Measurements from ENCODE around the gene AQP9.
"Not testable (repeated sequence)": the region's sequence is repeated elsewhere in the genome, so short reads cannot be mapped to it uniquely, and the experiment has no call there.

Gene AQP9

DNA sequence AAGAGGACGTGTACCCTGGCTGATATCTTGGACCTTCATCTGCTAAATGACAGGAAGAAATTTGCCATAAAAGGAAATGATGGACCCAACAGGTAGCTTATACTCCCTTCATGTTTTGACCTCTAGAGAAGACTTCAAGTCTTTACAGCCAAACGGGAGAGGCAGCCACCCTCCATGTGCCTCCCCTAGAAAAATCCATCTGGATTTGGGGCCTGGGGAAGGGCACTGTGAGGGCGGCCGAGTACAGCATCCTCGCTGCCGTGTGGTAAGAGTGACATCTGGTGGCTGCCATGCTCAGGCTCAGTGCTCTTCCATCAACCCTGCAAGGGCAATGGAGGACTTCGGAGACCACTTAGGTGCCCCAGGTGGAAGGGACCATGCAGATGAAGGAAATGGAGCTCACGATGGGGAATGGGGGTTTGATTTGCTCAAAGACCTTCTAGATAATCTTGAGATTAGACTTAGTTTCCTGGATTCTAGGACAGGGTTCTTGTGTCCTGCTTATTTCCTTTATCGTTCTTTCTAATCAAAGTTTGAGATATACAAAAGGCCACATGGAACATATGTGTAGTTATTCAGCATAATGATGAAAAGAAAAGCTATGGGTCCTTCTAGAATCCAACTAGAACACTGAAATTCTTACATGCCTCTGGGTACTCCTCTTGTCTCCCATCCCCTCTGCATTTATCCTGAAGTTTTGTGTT, 44.4 kb downstream of the AQP9 start:
- DNase-seq, result peak; percentile 59

DNA sequence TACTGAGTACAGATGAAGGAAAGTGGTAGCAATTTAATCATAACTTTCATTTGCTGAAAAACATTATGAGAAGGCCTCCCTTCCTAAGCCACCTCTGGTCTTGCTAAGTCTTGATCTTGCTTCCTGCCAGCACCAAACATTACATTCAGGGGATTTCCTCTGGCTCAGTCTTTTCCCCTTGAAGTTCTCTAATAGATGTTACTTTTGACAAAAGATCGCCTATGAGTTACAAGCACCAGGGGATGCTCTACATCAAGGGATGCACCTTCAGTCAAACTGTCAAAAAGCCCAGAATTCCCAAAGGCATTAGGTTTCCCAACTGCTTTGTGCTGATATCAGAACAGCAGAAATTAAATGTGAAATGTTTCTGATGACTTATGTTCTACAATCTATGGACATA, 47.3 kb downstream of the AQP9 start:
- no peak for DNase-seq

GRCh38 chr15:58189148-58189811, 51.1 kb downstream of the AQP9 start:
- no peak for DNase-seq

DNA sequence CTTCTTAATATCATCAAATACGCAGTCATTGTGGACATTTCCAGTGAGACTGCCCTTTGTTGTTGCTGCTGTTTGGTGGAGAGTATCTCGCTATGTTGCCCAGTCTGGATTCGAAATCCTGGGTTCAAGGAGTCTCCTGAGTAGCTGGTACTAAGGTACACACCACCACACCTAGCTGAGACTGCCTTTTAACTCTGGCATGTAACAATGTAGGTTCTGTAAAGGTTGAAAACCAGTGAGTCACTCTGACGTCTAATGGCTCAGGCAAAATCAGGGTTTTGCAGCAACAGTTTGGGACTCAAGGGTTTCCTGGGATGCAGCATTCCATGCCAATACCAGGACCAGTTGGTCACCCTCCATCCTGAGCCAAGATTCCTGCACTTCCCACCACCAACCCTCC, 52.2 kb downstream of the AQP9 start:
- DNase-seq, result no peak

GRCh38 chr15:58193636-58194035, 55.5 kb downstream of the AQP9 start:
- DNase-seq, result not testable (repeated sequence)

- DNase-seq, result no peak
Measured at GRCh38 chr15:58200739-58201138, 62.6 kb downstream of the AQP9 start.

- DNase-seq, result no peak
Measured at GRCh38 chr15:58201516-58201915, 63.3 kb downstream of the AQP9 start.

GRCh38 chr15:58203537-58203936, 65.4 kb downstream of the AQP9 start:
- DNase-seq, result no peak

DNA sequence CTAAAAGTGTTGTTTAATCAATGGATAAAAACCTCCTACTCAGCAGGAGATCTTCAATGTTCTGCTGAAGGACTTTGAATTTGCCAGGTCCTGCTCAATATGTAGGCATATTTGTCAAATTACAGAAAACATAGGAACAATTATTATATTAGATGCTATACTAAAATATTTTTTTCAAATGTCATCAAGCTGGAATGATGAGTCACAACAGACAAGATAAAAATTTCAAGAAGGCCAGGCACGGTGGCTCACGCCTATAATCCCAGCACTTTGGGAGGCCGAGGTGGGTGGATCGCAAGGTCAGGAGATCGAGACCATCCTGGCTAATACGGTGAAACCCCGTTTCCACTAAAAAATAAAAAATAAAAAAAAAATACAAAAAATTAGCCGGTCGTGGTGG, 68.0 kb downstream of the AQP9 start:
- DNase-seq, result no peak

GRCh38 chr15:58208217-58208616, 70.0 kb downstream of the AQP9 start:
- DNase-seq, result not testable (repeated sequence)

- not testable (repeated sequence) for DNase-seq
Measured at GRCh38 chr15:58209007-58209481, 70.9 kb downstream of the AQP9 start.

GRCh38 chr15:58210031-58210430, 71.8 kb downstream of the AQP9 start:
- DNase-seq, result not testable (repeated sequence)

DNA sequence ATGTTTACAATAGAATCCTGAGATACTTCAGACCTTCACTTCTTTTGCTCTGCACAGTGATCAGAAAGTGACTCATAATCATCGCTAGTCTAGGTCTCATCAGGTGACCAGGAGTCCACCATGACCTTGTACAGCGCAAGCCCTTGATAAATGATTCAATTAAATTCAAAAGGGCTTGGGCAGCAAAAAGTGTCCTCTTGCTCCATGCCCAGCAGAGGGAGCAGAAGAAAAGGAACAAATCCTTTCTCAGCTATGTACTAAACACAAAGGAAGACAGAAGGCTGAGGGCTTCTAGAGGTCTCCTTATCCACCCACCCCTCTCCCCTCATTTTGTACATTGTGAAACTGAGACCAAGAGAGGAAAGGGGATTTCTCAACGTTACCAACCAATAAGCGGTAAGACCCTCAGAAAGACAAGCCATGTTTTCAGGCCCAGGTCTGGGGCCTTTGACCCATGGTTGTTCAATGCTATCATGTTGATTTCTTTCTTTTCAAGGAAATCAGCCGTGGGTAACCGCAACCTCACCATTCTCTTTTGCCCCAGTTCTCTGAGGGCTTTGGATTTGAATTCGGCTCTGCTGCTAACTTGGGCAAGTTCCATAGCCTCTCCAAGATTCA, 74.8 kb downstream of the AQP9 start:
- DNase-seq, result peak; percentile 54

- no peak for DNase-seq
Measured at GRCh38 chr15:58213587-58214338, 75.6 kb downstream of the AQP9 start.

- no peak for DNase-seq
Measured at GRCh38 chr15:58214591-58215340, 76.6 kb downstream of the AQP9 start.

- no peak for DNase-seq
Measured at GRCh38 chr15:58217460-58217859, 79.3 kb downstream of the AQP9 start.

GRCh38 chr15:58221591-58222241, 83.5 kb downstream of the AQP9 start:
- DNase-seq, result no peak

DNA sequence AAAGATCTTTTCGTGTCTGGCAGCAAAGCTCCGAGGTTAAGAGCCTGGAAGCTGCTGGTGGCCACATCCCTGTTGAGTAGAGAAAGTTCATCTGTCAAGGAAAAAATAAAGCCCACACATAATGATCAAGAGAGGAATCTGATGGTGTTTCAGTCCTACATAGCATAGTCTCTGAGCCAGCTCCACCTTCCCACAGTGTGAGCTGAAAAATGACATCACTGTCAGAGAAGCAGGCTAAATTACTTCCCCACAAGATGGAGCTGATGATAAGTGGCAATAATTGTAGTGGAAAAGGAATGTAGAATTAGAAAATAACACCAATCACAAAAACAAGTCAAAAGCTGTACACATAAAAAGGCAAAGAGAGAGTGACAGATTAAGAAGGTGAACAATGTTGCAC, 84.5 kb downstream of the AQP9 start:
- DNase-seq, result peak; percentile 14

- no peak for DNase-seq
Measured at GRCh38 chr15:58223432-58223831, 85.3 kb downstream of the AQP9 start.

GRCh38 chr15:58224068-58224467, 85.9 kb downstream of the AQP9 start:
- DNase-seq, result no peak

- peak; percentile 83 for DNase-seq
Measured at GRCh38 chr15:58227706-58228543, 89.7 kb downstream of the AQP9 start.

Measured in NCI-H1105 treated with DMSO at 0.1 percent for 48 hours (cell line).